OCI-LY3 (cell line): ENCODE data around the gene FBXO36.

ENCODE experiments used
- H2AFZ ChIP-seq: fragments of 200-600, 300-600 bp; shearing (Covaris generic); 2 replicates; pipeline ENCODE4 v1.6.0; 2014; ENCODE audit warnings: antibody characterized with exemption, low read depth, low read length
- H3K27ac ChIP-seq: fragments of 200-600, 300-600 bp; sonication (generic); 2 replicates; pipeline ENCODE4 v1.5.1; 2014; ENCODE audit warnings: mild to moderate bottlenecking, low read length, moderate library complexity, mixed read lengths
- H3K27me3 ChIP-seq: fragments of 200-600, 300-600 bp; sonication (generic); 2 replicates; pipeline ENCODE4 v1.6.1; 2014; ENCODE audit warnings: low read depth, low read length, mixed read lengths
- H3K36me3 ChIP-seq: fragments of 200-600, 300-600 bp; sonication (generic); replicated peaks from 2 replicates; pipeline ENCODE3; 2014; ENCODE audit warnings: low read depth, low read length, mixed read lengths
- H3K4me1 ChIP-seq: fragments of 300-600, 200-600 bp; sonication (generic); 2 replicates; pipeline ENCODE4 v1.6.1; 2014; ENCODE audit warnings: low read length, mixed read lengths
- H3K4me2 ChIP-seq: fragments of 200-600, 300-600 bp; sonication (generic); 2 replicates; pipeline ENCODE4 v1.6.1; 2014; ENCODE audit warnings: low read length, mixed read lengths
- H3K4me3 ChIP-seq: fragments of 300-600, 200-600 bp; sonication (generic); 2 replicates; pipeline ENCODE4 v1.5.1; 2014; ENCODE audit warnings: antibody characterized with exemption, mild to moderate bottlenecking, low read length, moderate library complexity
- H3K79me2 ChIP-seq: fragments of 300-600, 200-600 bp; shearing (Covaris generic); 2 replicates; pipeline ENCODE4 v1.6.1; 2014; ENCODE audit warnings: mild to moderate bottlenecking, low read length, mixed read lengths
- H3K9ac ChIP-seq: fragments of 300-600, 200-600 bp; shearing (Covaris generic); 2 replicates; pipeline ENCODE4 v1.6.0; 2014; ENCODE audit warnings: mild to moderate bottlenecking, low read length, moderate library complexity
- H3K9me3 ChIP-seq: fragments of 200-600, 300-600 bp; shearing (Covaris generic); 2 replicates; pipeline ENCODE4 v1.6.1; 2014; ENCODE audit warnings: low read length, mixed read lengths; ENCODE audit not compliant: insufficient read depth
- H4K20me1 ChIP-seq: fragments of 200-600, 300-600 bp; sonication (generic); 2 replicates; pipeline ENCODE4 v1.6.1; 2016; ENCODE audit warnings: low read length, mixed read lengths; ENCODE audit not compliant: insufficient read depth
- CTCF ChIP-seq: fragments of 200-600, 300-600 bp; sonication (generic); IDR thresholded peaks from 2 replicates; pipeline ENCODE4 v1.5.1; 2014; ENCODE audit warnings: antibody characterized with exemption, low read length, low read depth
- EZH2phosphoT487 ChIP-seq: fragments of 200-600 bp; shearing (Covaris generic); IDR thresholded peaks from 2 replicates; pipeline ENCODE4 v1.6.1; 2018; ENCODE audit warnings: antibody characterized with exemption, mixed run types, low read depth

The FBXO36 gene

GRCh38 chr2:229980431-229981184 is 58.3 kb downstream of the FBXO36 start:
- TF ChIP-seq CTCF = no peak
- no peak for TF ChIP-seq EZH2phosphoT487
- Histone ChIP-seq H3K27me3 (no peaks in the 10 kb centered on the region), H3K9ac (no peak overlapping the region), H3K27ac (no peak overlapping the region), H3K4me2 (peak overlapping the region; percentile 54), H3K79me2 (no peaks in the 10 kb centered on the region), H3K36me3 (no peaks in the 10 kb centered on the region), H2AFZ (peak overlapping the region; percentile 51), H3K4me1 (peaks cover 9% of the 10 kb centered on the region), H3K9me3 (no peaks in the 10 kb centered on the region), H4K20me1 (no peaks in the 10 kb centered on the region), H3K4me3 (no peak overlapping the region; the same call in 1 of the 2 replicates)

GRCh38 chr2:229993236-229993635 is 70.9 kb downstream of the FBXO36 start:
- Histone ChIP-seq H3K4me3 (no peak overlapping the region), H3K9me3 (no peaks in the 10 kb centered on the region), H3K36me3 (no peaks in the 10 kb centered on the region), H3K4me2 (no peak overlapping the region), H2AFZ (no peak overlapping the region), H3K9ac (no peak overlapping the region), H3K27ac (no peak overlapping the region), H3K79me2 (no peaks in the 10 kb centered on the region), H3K27me3 (no peaks in the 10 kb centered on the region), H4K20me1 (no peaks in the 10 kb centered on the region), H3K4me1 (peaks cover 11% of the 10 kb centered on the region)
- TF ChIP-seq CTCF = no peak
- TF ChIP-seq EZH2phosphoT487 = no peak

GRCh38 chr2:229996320-229996719 is 74.0 kb downstream of the FBXO36 start:
- Histone ChIP-seq H3K27me3 (no peaks in the 10 kb centered on the region), H3K79me2 (no peaks in the 10 kb centered on the region), H3K4me2 (no peak overlapping the region), H3K4me3 (no peak overlapping the region), H2AFZ (no peak overlapping the region), H3K36me3 (no peaks in the 10 kb centered on the region), H4K20me1 (no peaks in the 10 kb centered on the region), H3K27ac (no peak overlapping the region), H3K4me1 (peaks cover 24% of the 10 kb centered on the region), H3K9me3 (no peaks in the 10 kb centered on the region), H3K9ac (no peak overlapping the region)
- TF ChIP-seq CTCF (no peak), EZH2phosphoT487 (no peak)

GRCh38 chr2:229997565-229997964 is 75.3 kb downstream of the FBXO36 start:
- Histone ChIP-seq H3K4me3 (0 out of 2 replicates have a peak overlapping the region, but pooled peaks have one; percentile 10), H3K4me1 (peaks cover 24% of the 10 kb centered on the region), H3K27me3 (no peaks in the 10 kb centered on the region), H3K9ac (no peak overlapping the region), H3K79me2 (no peaks in the 10 kb centered on the region), H4K20me1 (no peaks in the 10 kb centered on the region), H3K4me2 (peak overlapping the region; percentile 45), H3K36me3 (no peaks in the 10 kb centered on the region), H2AFZ (no peak overlapping the region), H3K27ac (no peak overlapping the region), H3K9me3 (no peaks in the 10 kb centered on the region)
- TF ChIP-seq CTCF = no peak
